Panc1 (cell line): ENCODE measurements around the gene COL5A1. TPM values are rescaled to one million over a fixed set of nuclear protein-coding genes. Genes with fewer than 3 reads are reported as not detected.

Experiments
- ATAC-seq: fragments of 200-7000 bp; cut with Tn5 transposase; 2 replicates; pipeline ENCODE4 v1.9.1; 2020; ENCODE audit warnings: mild to moderate bottlenecking, moderate library complexity
- BruUV-seq: library from RNA; stranded (reverse); fragments of 400-500 nt; replicated peaks from 2 replicates; lab custom pipeline; 2021; lab: Mats Ljungman, UMichigan
- CTCF ChIA-PET: fragments of 300-600 bp; sonication (Branson Sonifier 250); formaldehyde crosslinking; loops from one replicate; lab custom pipeline; 2022; ENCODE audit warnings: antibody characterized with exemption; lab: Charles Lee
- POLR2A ChIA-PET: fragments of 300-600 bp; sonication (Branson Sonifier 250); formaldehyde crosslinking; loops from one replicate; lab custom pipeline; 2022; ENCODE audit warnings: antibody characterized with exemption; lab: Charles Lee
- DNase-seq: peaks from one replicate; pipeline ENCODE4 v3.0.0-alpha.2; 2010; ENCODE audit warnings: low read depth, low spot score
- H3K27ac ChIP-seq: 2 replicates; pipeline ENCODE4 v1.5.1; 2011; ENCODE audit warnings: mild to moderate bottlenecking, low read length, inconsistent platforms
- H3K27me3 ChIP-seq: fragments of 200-500 bp; sonication (Bioruptor generic); 2 replicates; pipeline ENCODE4 v1.6.0; 2014; ENCODE audit warnings: low read length, inconsistent platforms; ENCODE audit not compliant: control insufficient read depth, insufficient read depth
- H3K36me3 ChIP-seq: fragments of 200-500 bp; sonication (Bioruptor generic); 2 replicates; pipeline ENCODE4 v1.5.1; 2014; ENCODE audit warnings: inconsistent platforms, mild to moderate bottlenecking, low read length, moderate library complexity; ENCODE audit not compliant: control insufficient read depth, insufficient read depth
- H3K4me1 ChIP-seq: 2 replicates; pipeline ENCODE4 v1.5.1; 2011; ENCODE audit warnings: inconsistent platforms, mild to moderate bottlenecking, low read length, moderate library complexity; ENCODE audit not compliant: control insufficient read depth, insufficient read depth
- H3K4me3 ChIP-seq, 2 experiments: 2 replicates each; pipeline ENCODE4 v1.5.1; 2011 to 2012; ENCODE audit warnings: low read depth in 2 of 2, low read length in 2 of 2, mild to moderate bottlenecking in 2 of 2, inconsistent platforms in 1 of 2, moderate library complexity in 1 of 2
- H3K9me3 ChIP-seq: fragments of 200-500 bp; sonication (Bioruptor generic); 2 replicates; pipeline ENCODE4 v1.5.1; 2014; ENCODE audit warnings: low read depth, mild to moderate bottlenecking, inconsistent platforms, low read length, moderate library complexity; ENCODE audit not compliant: control insufficient read depth, insufficient read depth
- CTCF ChIP-seq: fragments of 450-650 bp; IDR thresholded peaks from 2 replicates; pipeline ENCODE4 v1.5.1; 2017; ENCODE audit warnings: mild to moderate bottlenecking
- POLR2AphosphoS5 ChIP-seq: IDR thresholded peaks from 2 replicates; pipeline ENCODE4 v1.6.1; 2012; ENCODE audit warnings: mild to moderate bottlenecking, low read depth, low read length, moderate library complexity
- REST ChIP-seq, 2 experiments: IDR thresholded peaks; 2 replicates each; pipeline ENCODE4 v1.6.1; 2011 to 2012; ENCODE audit warnings: low read depth in 2 of 2, control low read depth in 1 of 2, low read length in 1 of 2, mild to moderate bottlenecking in 1 of 2, moderate library complexity in 1 of 2; ENCODE audit not compliant: insufficient read depth in 1 of 2
- SIN3A ChIP-seq: IDR thresholded peaks from 2 replicates; pipeline ENCODE4 v1.6.1; 2012; ENCODE audit warnings: low read depth, mild to moderate bottlenecking, low read length, moderate library complexity, borderline replicate concordance; ENCODE audit not compliant: insufficient read depth
- TCF7L2 ChIP-seq: IDR thresholded peaks from 2 replicates; pipeline ENCODE4 v1.6.1; 2011; ENCODE audit warnings: mild to moderate bottlenecking, low read depth, low read length, inconsistent platforms
- in situ Hi-C: cut with HindIII; loops from 2 replicates; pipeline ENCODE4 v1.10.0; 2016; ENCODE audit warnings: low sequenced_read_pairs, low pct_unique_long_range_greater_than_20kb
- intact Hi-C: fragments of 100-400 bp; cut with micrococcal nuclease; formaldehyde crosslinking; loops from one replicate; pipeline ENCODE4 v1.10.0; 2022; ENCODE audit not compliant: unreplicated experiment
- total RNA-seq: library from RNA; stranded (reverse); gene quantifications from one replicate; pipeline ENCODE4 v1.2.1, GENCODE V29; 2021; ENCODE audit not compliant: unreplicated experiment

COL5A1 gene
- total RNA-seq, 1 experiment from 2014 or later, result 5.7 TPM

- CTCF ChIA-PET, result no interaction called here
- POLR2A ChIA-PET, result no interaction called here
- ATAC-seq, result no peak
- no peak overlapping the region for H3K27ac ChIP-seq
- no peak for DNase-seq
- no peaks in the 10 kb centered on the region for H3K4me1 ChIP-seq
- no peaks in the 10 kb centered on the region; the same call in 1 of the 2 replicates for H3K27me3 ChIP-seq
- H3K4me3 ChIP-seq, result no peak overlapping the region
- H3K9me3 ChIP-seq, result no peaks in the 10 kb centered on the region
- no TSS peak for BruUV-seq
- in situ Hi-C loops (no loop called here), intact Hi-C loops (no loop called here)
- no peaks in the 10 kb centered on the region for H3K36me3 ChIP-seq
- no peak for TF ChIP-seq REST (IDR thresholded peaks at IDR 0.05; ENCODE audit: insufficient read depth in 1 of 2, low read depth in 2 of 2, low read length in 1 of 2)
- no peak for TF ChIP-seq POLR2AphosphoS5
- TF ChIP-seq CTCF, result no peak
- TF ChIP-seq SIN3A, result no peak
- TF ChIP-seq TCF7L2, result no peak
Measured at GRCh38 chr9:134885001-134885678, 243.5 kb downstream of the COL5A1 start.

GRCh38 chr9:134885679-134886412 is 244.2 kb downstream of the COL5A1 start:
- Histone ChIP-seq H3K4me1 (no peaks in the 10 kb centered on the region), H3K36me3 (no peaks in the 10 kb centered on the region), H3K4me3 (no peak overlapping the region), H3K27me3 (no peaks in the 10 kb centered on the region; the same call in 1 of the 2 replicates), H3K9me3 (no peaks in the 10 kb centered on the region), H3K27ac (no peak overlapping the region)
- DNase-seq (no peak), ATAC-seq (no peak)
- TF ChIP-seq CTCF (no peak), SIN3A (no peak), POLR2AphosphoS5 (no peak), REST (IDR thresholded peaks at IDR 0.05; ENCODE audit: insufficient read depth in 1 of 2, low read depth in 2 of 2, low read length in 1 of 2) (no peak), TCF7L2 (no peak)
- in situ Hi-C loops, result no loop called here
- ChIA-PET CTCF (no interaction called here), POLR2A (no interaction called here)
- intact Hi-C loops, result no loop called here
- BruUV-seq, result no TSS peak
